ENCODE data around the gene AARSD1.
"Not testable (repeated sequence)": the region's sequence is repeated elsewhere in the genome, so short reads cannot be mapped to it uniquely, and the experiment has no call there.

Gene AARSD1

GRCh38 chr17:42929497-42929844 is 34.8 kb downstream of the AARSD1 start:
- no peak for TF ChIP-seq CTCF (IDR thresholded peaks at IDR 0.05; ENCODE audit: extremely low read depth, insufficient read depth, missing control alignments)
- DNase-seq (ENCODE audit: low spot score): no peak
- in situ Hi-C loops (cut with MboI; ENCODE audit: low pct_unique_long_range_greater_than_20kb, low sequenced_read_pairs, unreplicated experiment): loop anchor here (25.0 kb wide), 1 partner anchor 367 kb away; the partner anchor contains the start of genes COASY, HSD17B1 and MLX

GRCh38 chr17:42928714-42929496 is 35.3 kb downstream of the AARSD1 start:
- in situ Hi-C loops (cut with MboI; ENCODE audit: low pct_unique_long_range_greater_than_20kb, low sequenced_read_pairs, unreplicated experiment): loop anchor here (25.0 kb wide), 1 partner anchor 367 kb away; the partner anchor contains the start of genes COASY, HSD17B1 and MLX

GRCh38 chr17:42924891-42925290 is 39.4 kb downstream of the AARSD1 start:
- DNase-seq (ENCODE audit: low spot score): no peak
- in situ Hi-C loops (cut with MboI; ENCODE audit: low pct_unique_long_range_greater_than_20kb, low sequenced_read_pairs, unreplicated experiment): loop anchor here (25.0 kb wide), 1 partner anchor 363 kb away; the partner anchor contains the start of genes COASY, HSD17B1 and MLX
- TF ChIP-seq CTCF (IDR thresholded peaks at IDR 0.05; ENCODE audit: extremely low read depth, insufficient read depth, missing control alignments): no peak

More at GRCh38 chr17:42928714-42929496, 35.3 kb downstream of the AARSD1 start:
- TF ChIP-seq CTCF (IDR thresholded peaks at IDR 0.05; ENCODE audit: extremely low read depth, insufficient read depth, missing control alignments): peak; percentile 54
- DNase-seq (ENCODE audit: low spot score): peak; percentile 72

GRCh38 chr17:42923472-42923871 is 40.8 kb downstream of the AARSD1 start:
- in situ Hi-C loops (cut with MboI; ENCODE audit: low pct_unique_long_range_greater_than_20kb, low sequenced_read_pairs, unreplicated experiment); DNase-seq (ENCODE audit: low spot score): not testable (repeated sequence)

DNA sequence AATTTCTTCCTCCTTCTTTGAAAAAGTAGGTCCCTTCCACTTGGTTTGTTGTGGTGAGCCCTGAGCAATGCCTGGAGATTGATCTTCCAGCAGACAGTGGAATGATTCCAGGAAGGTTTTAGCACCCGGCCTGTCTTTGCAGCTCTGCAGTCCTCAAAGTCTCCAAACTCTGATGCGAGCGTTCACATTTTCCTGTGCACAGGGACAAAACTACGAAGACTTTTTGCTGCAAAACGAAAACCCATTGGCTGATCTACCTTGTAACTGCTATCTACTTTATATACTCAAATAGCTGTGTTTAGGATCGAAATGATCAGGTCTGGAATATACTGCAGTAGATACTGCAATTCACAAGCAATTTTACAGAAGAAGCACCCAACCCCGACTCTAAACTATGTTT is 42.0 kb downstream of the AARSD1 start:
- DNase-seq (ENCODE audit: low spot score): no peak
- in situ Hi-C loops (cut with MboI; ENCODE audit: low pct_unique_long_range_greater_than_20kb, low sequenced_read_pairs, unreplicated experiment): no loop called here

GRCh38 chr17:42920922-42921321 is 43.3 kb downstream of the AARSD1 start:
- in situ Hi-C loops (cut with MboI; ENCODE audit: low pct_unique_long_range_greater_than_20kb, low sequenced_read_pairs, unreplicated experiment): no loop called here
- TF ChIP-seq CTCF (IDR thresholded peaks at IDR 0.05; ENCODE audit: extremely low read depth, insufficient read depth, missing control alignments): no peak

More for the DNA sequence above, 42.0 kb downstream of the AARSD1 start:
- TF ChIP-seq CTCF (IDR thresholded peaks at IDR 0.05; ENCODE audit: extremely low read depth, insufficient read depth, missing control alignments): no peak

More at GRCh38 chr17:42920922-42921321, 43.3 kb downstream of the AARSD1 start:
- DNase-seq (ENCODE audit: low spot score): no peak

Data from GM13977 (cell line).